Muscle layer of duodenum (tissue), 2 donors: Measurements from ENCODE around the gene ABCC3.

Experiments used
- H3K27ac ChIP-seq: one replicate; pipeline ENCODE4 v1.7.0; 2013; ENCODE audit warnings: mild to moderate bottlenecking, low read length
- H3K27me3 ChIP-seq: one replicate; pipeline ENCODE4 v1.7.0; 2013; ENCODE audit warnings: low read depth, mild to moderate bottlenecking, control low read depth, low read length
- H3K36me3 ChIP-seq, 2 donors: one replicate each; pipeline ENCODE4 v1.7.0; 2013; ENCODE audit warnings: low read length in 2 of 2, control low read depth in 1 of 2, mild to moderate bottlenecking in 1 of 2; ENCODE audit not compliant: insufficient read depth in 2 of 2, control insufficient read depth in 1 of 2
- H3K4me1 ChIP-seq, 2 donors: one replicate each; pipeline ENCODE4 v1.7.0; 2013; ENCODE audit warnings: low read length in 2 of 2, mild to moderate bottlenecking in 2 of 2, control low read depth in 1 of 2, moderate library complexity in 1 of 2; ENCODE audit not compliant: insufficient read depth in 2 of 2, control insufficient read depth in 1 of 2
- H3K4me3 ChIP-seq, 2 donors: one replicate each; pipeline ENCODE4 v1.7.0; 2013; ENCODE audit warnings: low read length in 2 of 2, low read depth in 1 of 2, mild to moderate bottlenecking in 1 of 2
- H3K9me3 ChIP-seq, 2 donors: one replicate each; pipeline ENCODE4 v1.7.0; 2013; ENCODE audit warnings: low read length in 2 of 2, control low read depth in 1 of 2, mild to moderate bottlenecking in 1 of 2; ENCODE audit not compliant: control insufficient read depth in 1 of 2
- donor health status: healthy.

Gene ABCC3

GRCh38 chr17:50685334-50685665 is 50.6 kb downstream of the ABCC3 start:
- H3K4me3 ChIP-seq = no peak overlapping the region
- peaks cover 18 to 27% of the 10 kb centered on the region in 2 donors for H3K4me1 ChIP-seq
- no peaks in the 10 kb centered on the region for H3K9me3 ChIP-seq
- peak overlapping the region; percentile 19 for H3K27ac ChIP-seq
- no peaks in the 10 kb centered on the region for H3K36me3 ChIP-seq
- no peaks in the 10 kb centered on the region for H3K27me3 ChIP-seq

GRCh38 chr17:50685691-50686493 is 51.2 kb downstream of the ABCC3 start:
- Histone ChIP-seq H3K4me1 (peaks cover 18 to 33% of the 10 kb centered on the region in 2 donors), H3K27ac (peak overlapping the region; percentile 57), H3K27me3 (no peaks in the 10 kb centered on the region), H3K9me3 (no peaks in the 10 kb centered on the region), H3K36me3 (no peaks in the 10 kb centered on the region), H3K4me3 (no peak overlapping the region)

GRCh38 chr17:50686494-50687199 is 52.0 kb downstream of the ABCC3 start:
- H3K36me3 ChIP-seq = no peaks in the 10 kb centered on the region
- H3K27me3 ChIP-seq = no peaks in the 10 kb centered on the region
- peak overlapping the region; percentile 72 for H3K27ac ChIP-seq
- H3K9me3 ChIP-seq = no peaks in the 10 kb centered on the region
- H3K4me1 ChIP-seq = peaks cover 17 to 34% of the 10 kb centered on the region in 2 donors
- no peak overlapping the region for H3K4me3 ChIP-seq

- peak overlapping the region; percentile 72 for H3K27ac ChIP-seq
- no peaks in the 10 kb centered on the region for H3K9me3 ChIP-seq
- H3K4me1 ChIP-seq = peaks cover 18 to 42% of the 10 kb centered on the region in 2 donors
- no peaks in the 10 kb centered on the region for H3K27me3 ChIP-seq
- H3K4me3 ChIP-seq = no peak overlapping the region
- no peaks in the 10 kb centered on the region for H3K36me3 ChIP-seq
Measured at GRCh38 chr17:50687200-50688066, 52.8 kb downstream of the ABCC3 start.

GRCh38 chr17:50688245-50688644 is 53.6 kb downstream of the ABCC3 start:
- H3K4me3 ChIP-seq = no peak overlapping the region
- no peaks in the 10 kb centered on the region for H3K27me3 ChIP-seq
- H3K27ac ChIP-seq = no peak overlapping the region
- peaks cover 23 to 50% of the 10 kb centered on the region in 2 donors for H3K4me1 ChIP-seq
- H3K9me3 ChIP-seq = no peaks in the 10 kb centered on the region
- no peaks in the 10 kb centered on the region for H3K36me3 ChIP-seq

- Histone ChIP-seq H3K36me3 (peaks cover 0 to 2% of the 10 kb centered on the region in 2 donors), H3K27ac (peak overlapping the region; percentile 36), H3K4me3 (no peak overlapping the region), H3K27me3 (no peaks in the 10 kb centered on the region), H3K4me1 (peaks cover 23 to 54% of the 10 kb centered on the region in 2 donors), H3K9me3 (no peaks in the 10 kb centered on the region)
Measured at GRCh38 chr17:50689251-50689650, 54.6 kb downstream of the ABCC3 start.

- no peaks in the 10 kb centered on the region for H3K27me3 ChIP-seq
- H3K27ac ChIP-seq = peak overlapping the region; percentile 81
- no peak overlapping the region for H3K4me3 ChIP-seq
- H3K9me3 ChIP-seq = no peaks in the 10 kb centered on the region
- H3K36me3 ChIP-seq = peaks cover 2 to 5% of the 10 kb centered on the region in 2 donors
- H3K4me1 ChIP-seq = peaks cover 23 to 59% of the 10 kb centered on the region in 2 donors
Measured at GRCh38 chr17:50689956-50690886, 55.5 kb downstream of the ABCC3 start.

GRCh38 chr17:50690887-50691549 is 56.3 kb downstream of the ABCC3 start:
- peak overlapping the region; percentile 81 for H3K27ac ChIP-seq
- peaks cover 23 to 62% of the 10 kb centered on the region in 2 donors for H3K4me1 ChIP-seq
- H3K9me3 ChIP-seq = no peaks in the 10 kb centered on the region
- no peak overlapping the region for H3K4me3 ChIP-seq
- no peaks in the 10 kb centered on the region for H3K27me3 ChIP-seq
- H3K36me3 ChIP-seq = peaks cover 10 to 13% of the 10 kb centered on the region in 2 donors

GRCh38 chr17:50691550-50692447 is 57.1 kb downstream of the ABCC3 start:
- Histone ChIP-seq H3K4me1 (peaks cover 23 to 62% of the 10 kb centered on the region in 2 donors), H3K36me3 (peaks cover 18 to 21% of the 10 kb centered on the region in 2 donors), H3K27ac (peak overlapping the region; percentile 81), H3K4me3 (no peak overlapping the region), H3K9me3 (no peaks in the 10 kb centered on the region), H3K27me3 (no peaks in the 10 kb centered on the region)
